ENCODE measurements around the gene TCEANC2. TPM values are rescaled to one million over a fixed set of nuclear protein-coding genes. Genes with fewer than 3 reads are reported as not detected.

TCEANC2 gene
- total and polyA plus RNA-seq, 2 of the 4 experiments (the other 2 are of a cell fraction): 2.4 to 3.2 TPM

- no TSS peak for BruUV-seq (replicated peaks)
- POLR2A ChIA-PET (ENCODE audit: unreplicated experiment): no interaction called here
- WGBS, 2 experiments (ENCODE audit: extremely low coverage in 2 of 2, insufficient read length in 1 of 2): 83% methylated on average over 1 of the region's 6 CpGs; no CpG with 5 or more reads in 1 of the 2 experiments
Observed at GRCh38 chr1:54114955-54115354, 61.5 kb downstream of the TCEANC2 start.

More at GRCh38 chr1:54114955-54115354, 61.5 kb downstream of the TCEANC2 start:
- Histone ChIP-seq H3K36me3 (ENCODE audit: control insufficient read depth, insufficient read depth, low read length) (no peaks in the 10 kb centered on the region), H2BK5ac (ENCODE audit: low read depth, low read length, poor library complexity, severe bottlenecking) (no peak overlapping the region), H3K4me1 (ENCODE audit: control insufficient read depth, insufficient read depth, low read length) (peaks cover 9% of the 10 kb centered on the region), H2AK9ac (replicated peaks; ENCODE audit: low read depth, low read length, poor library complexity) (no peak overlapping the region), H4K5ac (ENCODE audit: low read depth, low read length) (no peak overlapping the region), H3K4ac (ENCODE audit: low read depth, low read length) (no peak overlapping the region), H3K23ac (ENCODE audit: low read depth, low read length) (0 out of 2 replicates have a peak overlapping the region, but pooled peaks have one; percentile 5), H3K56ac (ENCODE audit: extremely low read depth, insufficient read depth, low read length) (no peak overlapping the region), H2AFZ (replicated peaks; ENCODE audit: low read length, poor library complexity) (no peak overlapping the region), H2BK120ac (ENCODE audit: low read depth, low read length) (no peak overlapping the region), H3K18ac (ENCODE audit: low read depth, low read length) (no peak overlapping the region), H3K27me3 (ENCODE audit: control insufficient read depth, insufficient read depth, low read length) (no peaks in the 10 kb centered on the region; the same call in 1 of the 2 replicates), H4K91ac (ENCODE audit: insufficient read depth, low read depth, low read length) (no peak overlapping the region), H2BK20ac (ENCODE audit: low read depth, low read length) (no peak overlapping the region), H3K27ac (ENCODE audit: insufficient read depth, low read length) (no peak overlapping the region), H4K8ac (ENCODE audit: low read depth in 2 of 2, low read length in 2 of 2) (no peak overlapping the region), H3K4me2 (ENCODE audit: low read depth, low read length) (no peak overlapping the region), H2BK15ac (ENCODE audit: low read depth, low read length) (no peak overlapping the region), H3K9ac (ENCODE audit: low read depth, low read length) (no peak overlapping the region), H3K4me3 (ENCODE audit: insufficient read depth, low read depth, low read length) (no peak overlapping the region), H3K9me1 (ENCODE audit: insufficient read depth, low read length) (peaks cover 25% of the 10 kb centered on the region), H3K9me3 (ENCODE audit: control insufficient read depth, insufficient read depth, low read length) (no peaks in the 10 kb centered on the region), H3K14ac (replicated peaks; ENCODE audit: low read depth, low read length) (no peak overlapping the region), H3K79me1 (ENCODE audit: low read depth in 1 of 2, low read length in 2 of 2) (peaks cover 0 to 2% of the 10 kb centered on the region in 2 experiments; a peak in 1 of 4 replicates), H4K20me1 (ENCODE audit: insufficient read depth, low read length) (no peaks in the 10 kb centered on the region), H2AK5ac (ENCODE audit: low read depth, low read length) (no peak overlapping the region)
- CTCF ChIA-PET: interaction anchor here (1.7 kb wide), 1 partner anchor 33 kb away, joined by 4 read pairs; no protein-coding TSS in a partner anchor
- intact Hi-C loops (cut with micrococcal nuclease): no loop called here
- in situ Hi-C loops (cut with MboI; ENCODE audit: low sequenced_read_pairs): no loop called here
- TF ChIP-seq MXI1 (IDR thresholded peaks at IDR 0.05; ENCODE audit: borderline replicate concordance, low read depth, low read length) (no peak), CHD1 (IDR thresholded peaks at IDR 0.05; ENCODE audit: low read depth, low read length) (no peak), MAZ (IDR thresholded peaks at IDR 0.05; ENCODE audit: borderline replicate concordance, low read depth, low read length) (no peak), SMC3 (IDR thresholded peaks at IDR 0.05; ENCODE audit: low read depth, low read length) (no peak), FOS (IDR thresholded peaks at IDR 0.05; ENCODE audit: low read depth, low read length) (no peak), POLR2A (IDR thresholded peaks at IDR 0.05; ENCODE audit: low read depth, low read length) (no peak), MAFK (IDR thresholded peaks at IDR 0.05; ENCODE audit: low read depth, low read length) (no peak), RCOR1 (IDR thresholded peaks at IDR 0.05; ENCODE audit: insufficient replicate concordance, low read length) (no peak), RAD21 (IDR thresholded peaks at IDR 0.05; ENCODE audit: low read length) (no peak), CTCF (conservative IDR thresholded peaks at IDR 0.05; ENCODE audit: low read depth, low read length) (no peak), ELK1 (IDR thresholded peaks at IDR 0.05; ENCODE audit: borderline replicate concordance, low read depth, low read length) (no peak), CEBPB (IDR thresholded peaks at IDR 0.05; ENCODE audit: low read depth, low read length) (no peak), USF2 (IDR thresholded peaks at IDR 0.05; ENCODE audit: low read depth, low read length) (no peak), NFE2L2 (IDR thresholded peaks at IDR 0.05; ENCODE audit: low read depth, low read length) (no peak), RFX5 (IDR thresholded peaks at IDR 0.05; ENCODE audit: low read depth, low read length) (no peak), BHLHE40 (IDR thresholded peaks at IDR 0.05; ENCODE audit: low read depth, low read length) (no peak)
- ATAC-seq (ENCODE audit: low read depth) (no peak), DNase-seq (no peak)
- dilution Hi-C loops (cut with HindIII; ENCODE audit: low sequenced_read_pairs, unreplicated experiment): no loop called here
